SK-N-SH (cell line): ENCODE results near the gene EPHA5. TPM values are rescaled to one million over a fixed set of nuclear protein-coding genes. Genes with fewer than 3 reads are reported as not detected.
A peak's percentile ranks its signal among the peaks of the same experiment; 100 is the strongest.

Experiments
- CTCF ChIA-PET: fragments of 300-600, 350-600 bp; formaldehyde crosslinking; extraction: SDS; loops from one replicate; lab custom pipeline; 2021; lab: Yijun Ruan, JAX
- POLR2A ChIA-PET: fragments of 350-600 bp; sonication (Branson Sonifier 250); formaldehyde crosslinking; extraction: SDS; loops from one replicate; lab custom pipeline; 2020; ENCODE audit warnings: antibody characterized with exemption, inconsistent platforms; lab: Yijun Ruan, JAX
- DNase-seq: peaks from one replicate; pipeline ENCODE4 v3.0.0; 2012
- H2AFZ ChIP-seq: fragments of 200-600 bp; sonication (generic); 2 replicates; pipeline ENCODE4 v1.8.1; 2016; ENCODE audit warnings: antibody characterized with exemption, mild to moderate bottlenecking, low read depth
- H3F3A ChIP-seq: fragments of 200-600 bp; sonication (generic); replicated peaks from 2 replicates; pipeline ENCODE3; 2016; ENCODE audit warnings: antibody characterized with exemption, mild to moderate bottlenecking; ENCODE audit not compliant: insufficient read depth
- H3K27ac ChIP-seq, 2 experiments: fragments of 200-500 bp in 1 of 2; fragments of 200-600 bp in 1 of 2; sonication (Bioruptor generic) in 1 of 2; sonication (generic), shearing (Covaris generic) in 1 of 2; 2 replicates each; pipeline versions ENCODE4 v1.5.1 to v1.6.1; 2014 to 2016; ENCODE audit warnings: low read depth in 2 of 2, inconsistent platforms in 1 of 2, low read length in 1 of 2, mild to moderate bottlenecking in 1 of 2, mixed read lengths in 1 of 2
- H3K27me3 ChIP-seq: fragments of 200-600 bp; sonication (generic), shearing (Covaris generic); 2 replicates; pipeline ENCODE4 v1.6.1; 2016; ENCODE audit warnings: mixed run types; ENCODE audit not compliant: insufficient read depth
- H3K36me3 ChIP-seq, 2 experiments: fragments of 200-500 bp in 1 of 2; fragments of 200-600 bp in 1 of 2; sonication (Bioruptor generic) in 1 of 2; sonication (generic) in 1 of 2; replicated peaks in 1 of 2; 2 replicates each; pipeline versions ENCODE3 to v1.5.1; 2014 to 2016; ENCODE audit warnings: low read length in 1 of 2, mild to moderate bottlenecking in 1 of 2; ENCODE audit not compliant: insufficient read depth in 2 of 2, control insufficient read depth in 1 of 2
- H3K4me1 ChIP-seq, 2 experiments: fragments of 200-500 bp in 1 of 2; fragments of 200-600 bp in 1 of 2; sonication (Bioruptor generic) in 1 of 2; sonication (generic), shearing (Covaris generic) in 1 of 2; 2 replicates each; pipeline versions ENCODE4 v1.5.1 to v1.6.1; 2014 to 2016; ENCODE audit warnings: low read depth in 1 of 2, low read length in 1 of 2, mixed run types in 1 of 2; ENCODE audit not compliant: insufficient read depth in 2 of 2, control insufficient read depth in 1 of 2
- H3K4me2 ChIP-seq: fragments of 200-600 bp; sonication (generic), shearing (Covaris generic); 2 replicates; pipeline ENCODE4 v1.6.1; 2017; ENCODE audit warnings: mixed run types
- H3K4me3 ChIP-seq, 2 experiments: fragments of 200-500 bp in 1 of 2; fragments of 200-600 bp in 1 of 2; sonication (Bioruptor generic) in 1 of 2; sonication (generic), shearing (Covaris generic) in 1 of 2; 2 replicates each; pipeline versions ENCODE4 v1.5.1 to v1.8.1; 2014 to 2016; ENCODE audit warnings: low read depth in 2 of 2, inconsistent platforms in 1 of 2, low read length in 1 of 2, mild to moderate bottlenecking in 1 of 2, mixed read lengths in 1 of 2, moderate library complexity in 1 of 2
- H3K79me2 ChIP-seq: fragments of 200-600 bp; sonication (generic); 2 replicates; pipeline ENCODE4 v1.8.1; 2017; ENCODE audit warnings: mild to moderate bottlenecking; ENCODE audit not compliant: insufficient read depth
- H3K9ac ChIP-seq: fragments of 200-600 bp; sonication (generic); 2 replicates; pipeline ENCODE4 v1.6.1; 2017; ENCODE audit warnings: mixed run types
- H3K9me2 ChIP-seq: fragments of 200-600 bp; sonication (generic); 2 replicates; pipeline ENCODE4 v1.6.1; 2017; ENCODE audit warnings: mixed run types
- H3K9me3 ChIP-seq: fragments of 200-600 bp; sonication (generic); 2 replicates; pipeline ENCODE4 v1.6.1; 2017; ENCODE audit warnings: mixed run types, mild to moderate bottlenecking, moderate library complexity
- H4K20me1 ChIP-seq: fragments of 200-600 bp; sonication (generic); 2 replicates; pipeline ENCODE4 v1.6.1; 2017; ENCODE audit warnings: mild to moderate bottlenecking, mixed run types; ENCODE audit not compliant: insufficient read depth
- CHD2 ChIP-seq: fragments of 150-350 bp; IDR thresholded peaks from 2 replicates; pipeline ENCODE4 v1.6.1; 2018; ENCODE audit warnings: low read length; ENCODE audit not compliant: partially characterized antibody
- ELF1 ChIP-seq: IDR thresholded peaks from 2 replicates; pipeline ENCODE4 v1.4.0; 2012
- FOXJ3 ChIP-seq: sonication (generic); formaldehyde crosslinking; IDR thresholded peaks from 2 replicates; pipeline ENCODE4 v1.5.1; 2020; ENCODE audit warnings: mild to moderate bottlenecking, missing genetic modification reagents
- GABPA ChIP-seq: IDR thresholded peaks from 2 replicates; pipeline ENCODE4 v1.4.0; 2012; ENCODE audit warnings: low read depth, mild to moderate bottlenecking
- JUND ChIP-seq: IDR thresholded peaks from 2 replicates; pipeline ENCODE4 v1.4.0; 2012
- MXI1 ChIP-seq: IDR thresholded peaks from 2 replicates; pipeline ENCODE4 v1.6.1; 2012; ENCODE audit warnings: mild to moderate bottlenecking, low read depth, low read length, improper control_type of control experiment
- RXRA ChIP-seq: IDR thresholded peaks from 2 replicates; pipeline ENCODE4 v1.4.0; 2012; ENCODE audit warnings: low read depth, mild to moderate bottlenecking, borderline replicate concordance
- TAF1 ChIP-seq: IDR thresholded peaks from 2 replicates; pipeline ENCODE4 v1.6.1; 2012; ENCODE audit warnings: low read depth, mild to moderate bottlenecking, low read length, moderate library complexity, borderline replicate concordance
- USF2 ChIP-seq: fragments of 150-350 bp; IDR thresholded peaks from 2 replicates; pipeline ENCODE4 v1.6.1; 2017; ENCODE audit warnings: antibody characterized with exemption, low read length, low read depth, borderline replicate concordance
- WGBS: methylation state at CpG from one replicate; pipeline ENCODE4 v1.1.6; 2017; ENCODE audit warnings: low lambda C conversion rate; 5-methylcytosine and 5-hydroxymethylcytosine counted together
- polyA plus RNA-seq, 3 experiments: library from polyadenylated mRNA; depleted of rRNA; stranded (reverse); fragments of >200 nt; gene quantifications; 2 replicates each; pipeline ENCODE4 v1.2.3, GENCODE V29; 2012

Gene EPHA5
- polyA plus RNA-seq, 1 of the 3 experiments (the other 2 are of a cell fraction), result not detected

GRCh38 chr4:65502131-65502701 lies 168.1 kb downstream of the EPHA5 start:
- CTCF ChIA-PET, result no interaction called here
- H3K27ac ChIP-seq, result no peak overlapping the region
- H2AFZ ChIP-seq, result no peak overlapping the region
- no peaks in the 10 kb centered on the region for H3K79me2 ChIP-seq
- no peaks in the 10 kb centered on the region for H3K36me3 ChIP-seq
- H3K9ac ChIP-seq, result no peak overlapping the region
- 29% methylated on average over 2 of the region's 2 CpGs for WGBS
- peaks cover 10% of the 10 kb centered on the region for H3F3A ChIP-seq
- no peaks in the 10 kb centered on the region for H3K9me3 ChIP-seq
- no peak for DNase-seq
- no peak for TF ChIP-seq GABPA
- no peak overlapping the region for H3K4me3 ChIP-seq
- H3K4me2 ChIP-seq, result 0 out of 2 replicates have a peak overlapping the region, but pooled peaks have one; percentile 2
- H4K20me1 ChIP-seq, result no peaks in the 10 kb centered on the region
- H3K4me1 ChIP-seq, result no peaks in the 10 kb centered on the region
- H3K27me3 ChIP-seq, result no peaks in the 10 kb centered on the region
- POLR2A ChIA-PET, result no interaction called here
- H3K9me2 ChIP-seq, result no peaks in the 10 kb centered on the region

DNA sequence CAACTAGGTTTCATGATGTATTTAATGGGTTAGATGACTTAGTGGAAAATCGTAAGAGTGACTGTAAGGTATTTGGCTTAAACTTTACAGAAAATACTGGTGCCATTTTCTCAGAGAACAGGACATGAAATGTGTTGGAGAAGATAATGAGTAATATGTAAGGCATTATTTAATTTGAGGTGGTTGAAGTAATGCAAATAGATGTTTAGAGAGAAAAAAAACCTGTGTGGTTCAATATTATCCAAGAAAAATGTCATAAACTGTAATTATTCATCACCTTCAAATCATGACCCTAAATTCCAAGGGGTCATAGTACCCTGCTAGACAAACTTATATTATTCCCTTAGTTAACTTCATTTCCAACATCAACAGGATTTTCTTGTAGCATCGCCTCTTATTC lies 171.7 kb downstream of the EPHA5 start:
- Histone ChIP-seq H2AFZ (no peak overlapping the region), H3K9me3 (no peaks in the 10 kb centered on the region), H3K4me1 (no peaks in the 10 kb centered on the region), H3K4me3 (no peak overlapping the region), H3K4me2 (no peak overlapping the region), H3K36me3 (no peaks in the 10 kb centered on the region), H3K9me2 (no peaks in the 10 kb centered on the region), H3K27me3 (no peaks in the 10 kb centered on the region), H3K79me2 (no peaks in the 10 kb centered on the region), H3F3A (peaks cover 4% of the 10 kb centered on the region), H3K9ac (no peak overlapping the region), H3K27ac (no peak overlapping the region), H4K20me1 (no peaks in the 10 kb centered on the region)
- POLR2A ChIA-PET, result no interaction called here
- TF ChIP-seq ELF1, result no peak
- CTCF ChIA-PET, result no interaction called here
- DNase-seq, result no peak
- WGBS, result 14% methylated on average over 2 of the region's 2 CpGs

GRCh38 chr4:65495439-65495838 lies 174.8 kb downstream of the EPHA5 start:
- TF ChIP-seq RXRA, result no peak
- TF ChIP-seq TAF1, result no peak
- no peak for TF ChIP-seq CHD2
- no peak for TF ChIP-seq USF2
- TF ChIP-seq JUND, result no peak
- TF ChIP-seq MXI1, result no peak
- no peak for TF ChIP-seq FOXJ3 (CRISPR knock-in tag)
- Histone ChIP-seq H3K4me3 (no peak overlapping the region), H3K79me2 (no peaks in the 10 kb centered on the region), H3F3A (no peaks in the 10 kb centered on the region), H3K9me2 (no peaks in the 10 kb centered on the region), H3K4me2 (no peak overlapping the region), H3K9me3 (no peaks in the 10 kb centered on the region), H3K9ac (no peak overlapping the region), H4K20me1 (no peaks in the 10 kb centered on the region), H3K27me3 (no peaks in the 10 kb centered on the region), H3K36me3 (no peaks in the 10 kb centered on the region), H3K27ac (no peak overlapping the region), H2AFZ (no peak overlapping the region), H3K4me1 (no peaks in the 10 kb centered on the region)
- no peak for DNase-seq
- CTCF ChIA-PET, result no interaction called here
- 0% methylated on average over 1 of the region's 1 CpG for WGBS
- POLR2A ChIA-PET, result no interaction called here
